ENCODE measurements around the gene YDJC.

GRCh38 chr22:21657020-21657359, 27.2 kb upstream of the YDJC start:
- TF ChIP-seq CTCF (conservative IDR thresholded peaks at IDR 0.05; ENCODE audit: low read length): no peak
- no peak for TF ChIP-seq EZH2phosphoT487 (IDR thresholded peaks at IDR 0.05; ENCODE audit: borderline replicate concordance, low read depth, low read length)
